ENCODE results near the gene DUSP1.

DNA sequence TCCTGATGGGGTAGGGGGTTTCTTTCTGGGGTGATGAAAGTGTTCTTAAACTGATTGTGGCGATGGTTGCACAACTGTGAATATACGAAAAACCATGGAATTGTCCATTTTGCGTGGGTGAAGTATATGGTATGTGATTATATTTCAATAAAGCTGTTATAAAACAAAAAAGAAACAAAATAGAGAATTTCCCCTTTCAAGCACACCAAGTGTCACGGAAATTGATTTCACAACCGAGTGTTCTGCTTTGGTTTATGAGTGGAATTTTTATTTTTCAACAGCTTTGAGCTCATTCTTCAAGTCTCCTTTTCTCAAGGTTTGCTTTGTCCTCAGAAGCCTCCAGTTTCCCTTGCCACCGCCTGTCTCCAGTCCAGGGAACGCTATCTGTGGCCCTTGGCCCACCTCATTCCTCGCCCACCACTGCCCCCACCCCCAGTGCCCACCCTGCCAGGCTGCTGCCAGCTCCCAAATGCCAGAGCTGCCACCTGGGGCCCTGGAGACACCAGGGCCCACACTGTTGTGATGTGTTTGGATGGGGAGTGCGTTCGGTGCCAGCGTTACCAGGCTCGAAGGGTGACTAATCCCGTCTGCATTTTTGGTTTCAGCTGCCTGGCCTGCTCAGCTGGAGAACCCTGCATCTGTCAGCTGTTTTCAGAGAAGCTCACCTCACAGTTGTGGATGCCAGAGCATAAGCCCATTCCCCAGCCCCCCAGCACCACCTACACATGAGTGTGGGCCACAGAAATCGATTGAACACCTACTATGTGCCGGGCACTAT, 30.4 kb downstream of the DUSP1 start:
- TF ChIP-seq, protein P1, sequence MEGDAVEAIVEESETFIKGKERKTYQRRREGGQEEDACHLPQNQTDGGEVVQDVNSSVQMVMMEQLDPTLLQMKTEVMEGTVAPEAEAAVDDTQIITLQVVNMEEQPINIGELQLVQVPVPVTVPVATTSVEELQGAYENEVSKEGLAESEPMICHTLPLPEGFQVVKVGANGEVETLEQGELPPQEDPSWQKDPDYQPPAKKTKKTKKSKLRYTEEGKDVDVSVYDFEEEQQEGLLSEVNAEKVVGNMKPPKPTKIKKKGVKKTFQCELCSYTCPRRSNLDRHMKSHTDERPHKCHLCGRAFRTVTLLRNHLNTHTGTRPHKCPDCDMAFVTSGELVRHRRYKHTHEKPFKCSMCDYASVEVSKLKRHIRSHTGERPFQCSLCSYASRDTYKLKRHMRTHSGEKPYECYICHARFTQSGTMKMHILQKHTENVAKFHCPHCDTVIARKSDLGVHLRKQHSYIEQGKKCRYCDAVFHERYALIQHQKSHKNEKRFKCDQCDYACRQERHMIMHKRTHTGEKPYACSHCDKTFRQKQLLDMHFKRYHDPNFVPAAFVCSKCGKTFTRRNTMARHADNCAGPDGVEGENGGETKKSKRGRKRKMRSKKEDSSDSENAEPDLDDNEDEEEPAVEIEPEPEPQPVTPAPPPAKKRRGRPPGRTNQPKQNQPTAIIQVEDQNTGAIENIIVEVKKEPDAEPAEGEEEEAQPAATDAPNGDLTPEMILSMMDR (IDR thresholded peaks at IDR 0.05; ENCODE audit: extremely low read depth in 1 of 2, insufficient read depth in 1 of 2, low read depth in 1 of 2, low read length in 2 of 2), result no peak
- TF ChIP-seq, protein P2, sequence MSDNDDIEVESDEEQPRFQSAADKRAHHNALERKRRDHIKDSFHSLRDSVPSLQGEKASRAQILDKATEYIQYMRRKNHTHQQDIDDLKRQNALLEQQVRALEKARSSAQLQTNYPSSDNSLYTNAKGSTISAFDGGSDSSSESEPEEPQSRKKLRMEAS (IDR thresholded peaks at IDR 0.05; ENCODE audit: insufficient read depth, insufficient read length), result no peak
- no peak for TF ChIP-seq POLR2AphosphoS5 (IDR thresholded peaks at IDR 0.05; ENCODE audit: insufficient read depth, low read depth, low read length)
- no peak for TF ChIP-seq POLR2A (IDR thresholded peaks at IDR 0.05; ENCODE audit: low read depth, low read length)
